HUES48 (cell line): ENCODE measurements around the gene ZNHIT1.

Experiments used
- H3K27ac ChIP-seq: one replicate; pipeline ENCODE4 v1.7.0; 2013; ENCODE audit warnings: low read depth, low read length, inconsistent platforms
- H3K27me3 ChIP-seq: 2 replicates; pipeline ENCODE4 v1.6.1; 2013; ENCODE audit warnings: mild to moderate bottlenecking, low read length; ENCODE audit not compliant: control insufficient read depth, insufficient read depth
- H3K36me3 ChIP-seq: 2 replicates; pipeline ENCODE4 v1.6.1; 2013; ENCODE audit warnings: low read length; ENCODE audit not compliant: control insufficient read depth, insufficient read depth
- H3K4me1 ChIP-seq: 2 replicates; pipeline ENCODE4 v1.6.1; 2013; ENCODE audit warnings: mild to moderate bottlenecking, low read length; ENCODE audit not compliant: control insufficient read depth, insufficient read depth
- H3K4me3 ChIP-seq: 2 replicates; pipeline ENCODE4 v1.5.1; 2013; ENCODE audit warnings: mild to moderate bottlenecking, low read depth, low read length
- H3K9ac ChIP-seq: 2 replicates; pipeline ENCODE4 v1.6.1; 2013; ENCODE audit warnings: mild to moderate bottlenecking, low read depth, low read length, moderate library complexity
- H3K9me3 ChIP-seq: 2 replicates; pipeline ENCODE4 v1.6.1; 2013; ENCODE audit warnings: low read length; ENCODE audit not compliant: control insufficient read depth, insufficient read depth

ZNHIT1 gene

DNA sequence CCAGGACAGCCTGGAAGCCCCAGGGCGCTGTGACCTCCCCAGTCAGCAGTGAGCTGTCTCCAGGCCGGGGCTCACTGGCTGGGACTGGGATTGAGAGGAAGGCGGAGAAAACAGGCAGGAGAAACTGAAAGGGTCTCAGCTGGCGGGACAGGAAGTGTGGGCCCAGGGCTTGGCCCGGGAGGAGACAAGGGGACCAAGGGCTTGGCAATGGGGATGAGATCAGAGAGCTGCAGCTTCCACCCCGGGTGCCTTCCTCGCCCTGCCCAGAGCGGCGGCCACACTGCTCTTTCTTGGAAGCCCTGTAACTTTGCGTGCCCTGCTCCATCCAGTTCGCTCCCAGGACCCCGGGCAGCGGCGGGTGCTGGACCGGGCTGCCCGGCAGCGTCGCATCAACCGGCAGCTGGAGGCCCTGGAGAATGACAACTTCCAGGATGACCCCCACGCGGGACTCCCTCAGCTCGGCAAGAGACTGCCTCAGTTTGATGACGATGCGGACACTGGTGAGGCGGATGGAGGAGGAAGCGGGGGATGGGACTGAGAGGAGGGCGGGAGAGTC lies 4.4 kb downstream of the ZNHIT1 start:
- Histone ChIP-seq H3K9ac (no peak overlapping the region), H3K9me3 (no peaks in the 10 kb centered on the region), H3K36me3 (peaks cover 21% of the 10 kb centered on the region), H3K27ac (no peak overlapping the region), H3K4me1 (0 out of 2 replicates have a peak, but pooled peaks cover 3% of the 10 kb centered on the region), H3K27me3 (no peaks in the 10 kb centered on the region), H3K4me3 (no peak overlapping the region)

DNA sequence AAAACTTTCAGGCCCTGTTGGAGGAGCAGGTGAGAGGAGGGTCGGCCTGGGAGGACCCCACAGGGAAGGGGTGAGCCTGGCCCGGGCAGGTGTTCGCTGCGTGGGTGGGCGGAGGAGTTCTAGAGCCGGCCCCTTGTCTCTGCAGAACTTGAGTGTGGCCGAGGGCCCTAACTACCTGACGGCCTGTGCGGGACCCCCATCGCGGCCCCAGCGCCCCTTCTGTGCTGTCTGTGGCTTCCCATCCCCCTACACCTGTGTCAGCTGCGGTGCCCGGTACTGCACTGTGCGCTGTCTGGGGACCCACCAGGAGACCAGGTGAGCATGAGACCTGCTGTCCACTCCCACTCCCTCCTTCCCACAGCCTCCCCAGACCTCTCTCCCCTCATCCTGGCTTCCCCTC lies 5.6 kb downstream of the ZNHIT1 start:
- 0 out of 2 replicates have a peak, but pooled peaks cover 3% of the 10 kb centered on the region for H3K4me1 ChIP-seq
- peaks cover 23% of the 10 kb centered on the region for H3K36me3 ChIP-seq
- H3K27me3 ChIP-seq: no peaks in the 10 kb centered on the region
- no peaks in the 10 kb centered on the region for H3K9me3 ChIP-seq
- no peak overlapping the region for H3K4me3 ChIP-seq
- H3K9ac ChIP-seq: no peak overlapping the region
- no peak overlapping the region for H3K27ac ChIP-seq

- no peak overlapping the region for H3K9ac ChIP-seq
- no peaks in the 10 kb centered on the region for H3K9me3 ChIP-seq
- H3K4me1 ChIP-seq: no peaks in the 10 kb centered on the region
- no peak overlapping the region for H3K4me3 ChIP-seq
- H3K36me3 ChIP-seq: peaks cover 23% of the 10 kb centered on the region
- H3K27ac ChIP-seq: no peak overlapping the region
- H3K27me3 ChIP-seq: no peaks in the 10 kb centered on the region
These were observed 7.7 kb downstream of the ZNHIT1 start for GRCh38 chr7:101225650-101226049.

- Histone ChIP-seq H3K27me3 (no peaks in the 10 kb centered on the region), H3K9ac (no peak overlapping the region), H3K9me3 (no peaks in the 10 kb centered on the region), H3K36me3 (peaks cover 20% of the 10 kb centered on the region), H3K4me3 (no peak overlapping the region), H3K4me1 (0 out of 2 replicates have a peak, but pooled peaks cover under 1% of the 10 kb centered on the region), H3K27ac (no peak overlapping the region)
These were observed 8.8 kb downstream of the ZNHIT1 start for GRCh38 chr7:101226721-101227120.

DNA sequence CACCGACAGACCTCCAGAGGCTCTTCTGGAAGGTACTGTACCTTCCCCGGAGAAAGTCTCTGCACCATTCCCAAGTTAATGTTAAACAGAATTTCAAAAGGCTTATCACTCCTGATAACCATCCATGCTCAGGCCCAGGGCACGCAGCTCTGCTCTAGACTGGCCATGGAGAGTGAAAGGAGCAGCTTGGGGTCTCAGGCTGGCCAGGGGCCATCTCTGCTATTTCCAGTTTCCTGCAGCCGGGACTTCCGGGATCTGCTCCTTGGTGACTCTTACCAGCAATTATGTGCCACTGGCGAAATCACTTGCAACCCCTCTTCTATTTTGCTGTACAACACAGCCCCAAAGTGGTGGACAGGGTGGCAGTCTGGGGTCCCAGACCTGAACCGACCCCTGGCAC lies 13.7 kb downstream of the ZNHIT1 start:
- no peak overlapping the region for H3K9ac ChIP-seq
- peak overlapping the region; percentile 80 for H3K4me3 ChIP-seq
- peaks cover 11% of the 10 kb centered on the region; the same call in 1 of the 2 replicates for H3K4me1 ChIP-seq
- no peaks in the 10 kb centered on the region for H3K27me3 ChIP-seq
- H3K36me3 ChIP-seq: peaks cover 2% of the 10 kb centered on the region; the same call in 1 of the 2 replicates
- H3K9me3 ChIP-seq: no peaks in the 10 kb centered on the region
- H3K27ac ChIP-seq: peak overlapping the region; percentile 64

DNA sequence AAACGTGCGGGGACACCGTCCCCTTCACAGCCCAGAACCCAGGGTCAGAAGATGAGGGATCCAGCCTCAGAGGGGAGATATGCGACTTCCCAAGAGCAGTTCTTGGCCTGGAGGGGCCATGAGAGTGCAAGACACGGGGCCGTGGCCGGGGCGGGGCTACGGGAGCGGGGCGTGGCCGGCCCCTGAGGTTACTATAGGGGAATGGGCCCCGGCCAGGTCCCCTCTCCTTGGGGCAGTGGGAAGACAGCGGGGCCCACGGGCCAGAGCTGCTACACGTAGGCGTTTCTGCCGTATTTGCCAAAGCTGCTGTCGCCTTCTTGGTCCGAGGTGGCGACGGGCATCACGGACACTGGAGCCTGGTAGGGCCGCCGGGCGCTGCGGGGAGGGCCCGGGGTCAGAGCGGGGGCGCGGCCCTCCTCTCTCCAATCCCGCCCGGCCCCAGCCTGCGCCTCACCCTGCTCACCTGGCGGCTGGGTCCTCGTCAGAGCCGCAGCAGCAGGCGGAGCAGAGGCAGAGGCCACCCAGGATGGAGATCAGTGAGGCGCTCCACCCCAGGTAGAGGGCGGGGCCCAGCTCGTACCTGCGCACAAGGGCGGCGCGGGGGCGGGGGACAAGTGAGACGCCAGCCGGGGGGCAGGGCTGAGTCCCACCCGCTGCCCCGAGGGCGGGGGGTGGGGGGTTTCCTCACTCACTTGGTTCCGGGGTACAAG lies 14.3 kb downstream of the ZNHIT1 start:
- H3K27me3 ChIP-seq: no peaks in the 10 kb centered on the region
- H3K9me3 ChIP-seq: no peaks in the 10 kb centered on the region
- no peak overlapping the region; the same call in 1 of the 2 replicates for H3K9ac ChIP-seq
- peak overlapping the region; percentile 64 for H3K27ac ChIP-seq
- H3K36me3 ChIP-seq: peaks cover 7% of the 10 kb centered on the region
- peak overlapping the region; percentile 80 for H3K4me3 ChIP-seq
- H3K4me1 ChIP-seq: peaks cover 12% of the 10 kb centered on the region

DNA sequence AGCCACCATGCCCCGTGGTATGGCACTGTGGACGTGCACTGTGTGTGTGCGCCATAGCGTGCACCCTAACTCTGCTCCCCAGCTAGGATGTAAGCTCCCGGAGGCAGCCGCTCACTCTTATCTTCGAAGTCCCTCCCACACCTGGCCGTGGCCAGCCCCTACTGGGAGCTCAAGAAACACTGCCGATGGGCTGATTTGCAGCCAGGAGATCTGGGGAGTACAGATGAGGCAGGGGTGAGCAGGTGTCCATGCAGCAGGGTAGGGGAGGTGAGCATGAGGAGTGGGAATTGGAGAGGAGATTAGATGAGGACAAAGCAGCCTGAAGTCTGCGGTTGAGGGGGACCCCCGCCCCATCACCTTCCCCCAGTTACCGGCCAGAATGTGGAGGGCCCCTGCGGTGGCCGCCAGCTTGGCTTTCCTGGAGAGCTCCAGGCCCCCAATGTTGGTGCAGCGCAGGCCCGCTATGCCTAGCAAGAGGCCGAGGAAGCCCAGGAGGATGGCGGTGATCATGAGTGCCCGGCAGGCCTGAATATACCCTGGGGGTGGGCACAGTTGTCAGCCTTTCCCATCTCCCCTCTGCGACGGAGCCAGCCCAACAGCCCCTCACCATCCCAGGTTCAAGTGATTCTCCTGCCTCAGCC lies 16.1 kb downstream of the ZNHIT1 start:
- Histone ChIP-seq H3K27ac (no peak overlapping the region), H3K4me3 (no peak overlapping the region), H3K9me3 (no peaks in the 10 kb centered on the region), H3K9ac (no peak overlapping the region), H3K27me3 (no peaks in the 10 kb centered on the region), H3K36me3 (peaks cover 6% of the 10 kb centered on the region), H3K4me1 (peaks cover 25% of the 10 kb centered on the region)

GRCh38 chr7:101234636-101235035 lies 16.7 kb downstream of the ZNHIT1 start:
- Histone ChIP-seq H3K4me1 (peaks cover 25% of the 10 kb centered on the region), H3K9ac (no peak overlapping the region), H3K27me3 (no peaks in the 10 kb centered on the region), H3K9me3 (no peaks in the 10 kb centered on the region), H3K36me3 (peaks cover 8% of the 10 kb centered on the region), H3K4me3 (no peak overlapping the region), H3K27ac (no peak overlapping the region)

GRCh38 chr7:101235050-101235449 lies 17.1 kb downstream of the ZNHIT1 start:
- Histone ChIP-seq H3K36me3 (peaks cover 12% of the 10 kb centered on the region), H3K4me3 (no peak overlapping the region), H3K9ac (no peak overlapping the region), H3K4me1 (peaks cover 25% of the 10 kb centered on the region), H3K27ac (no peak overlapping the region), H3K9me3 (no peaks in the 10 kb centered on the region), H3K27me3 (no peaks in the 10 kb centered on the region)

- Histone ChIP-seq H3K4me1 (peaks cover 25% of the 10 kb centered on the region), H3K27ac (no peak overlapping the region), H3K9me3 (no peaks in the 10 kb centered on the region), H3K36me3 (peaks cover 17% of the 10 kb centered on the region), H3K27me3 (no peaks in the 10 kb centered on the region), H3K4me3 (no peak overlapping the region), H3K9ac (no peak overlapping the region)
These were observed 17.6 kb downstream of the ZNHIT1 start for GRCh38 chr7:101235522-101235921.

DNA sequence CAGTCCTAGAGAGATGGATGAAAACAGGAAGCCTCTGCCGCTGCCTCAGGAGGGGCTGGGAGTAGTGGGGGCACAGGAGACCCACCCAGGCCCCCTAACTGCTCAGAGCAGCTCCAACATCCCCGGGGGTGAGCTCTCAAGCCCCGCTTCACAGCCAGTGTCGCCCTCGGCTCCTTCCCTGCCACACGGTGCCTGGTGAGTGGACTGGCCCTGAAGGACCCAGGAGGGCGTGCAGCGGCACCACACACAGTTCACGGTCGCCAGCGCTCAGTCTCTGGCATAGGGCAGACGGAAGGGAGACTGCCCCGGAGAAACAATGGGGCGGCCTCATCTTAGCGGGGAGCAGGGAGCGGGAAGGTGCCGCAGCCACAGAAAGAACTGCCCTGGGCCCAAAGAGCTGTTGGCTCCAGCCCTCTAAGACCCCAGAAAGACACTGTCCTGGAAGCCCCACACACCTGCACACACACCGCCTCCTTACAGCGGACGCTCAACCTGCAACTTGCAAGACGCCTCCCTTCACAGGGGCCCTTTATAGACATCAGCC lies 18.4 kb downstream of the ZNHIT1 start:
- Histone ChIP-seq H3K36me3 (peaks cover 22% of the 10 kb centered on the region), H3K9ac (no peak overlapping the region), H3K4me3 (no peak overlapping the region), H3K27me3 (no peaks in the 10 kb centered on the region), H3K9me3 (no peaks in the 10 kb centered on the region), H3K4me1 (peaks cover 25% of the 10 kb centered on the region), H3K27ac (no peak overlapping the region)
